K562 (cell line): Measurements from ENCODE around the gene TRIM37. TPM values are rescaled to one million over a fixed set of nuclear protein-coding genes. Genes with fewer than 3 reads are reported as not detected.

Experiments used
- ETV5 ChIP-seq: sonication (generic); formaldehyde crosslinking; IDR thresholded peaks from 2 replicates; pipeline ENCODE4 v1.4.0; 2020; ENCODE audit warnings: low read depth, mild to moderate bottlenecking, missing genetic modification reagents
- GABPA ChIP-seq: fragments of 200-800 bp; sonication (Bioruptor generic); conservative IDR thresholded peaks from 2 replicates; pipeline ENCODE4 v1.6.1; 2016; ENCODE audit warnings: low read depth, missing genetic modification characterization, missing compliant biosample characterization
- GTF2A2 ChIP-seq: IDR thresholded peaks from 2 replicates; pipeline ENCODE4 v1.6.1; 2016; ENCODE audit warnings: mild to moderate bottlenecking, missing genetic modification characterization, missing compliant biosample characterization
- HCFC1 ChIP-seq: IDR thresholded peaks from 2 replicates; pipeline ENCODE4 v1.6.1; 2012; ENCODE audit warnings: low read depth, low read length, improper control_type of control experiment
- HDAC3 ChIP-seq: fragments of 450-650 bp; IDR thresholded peaks from 2 replicates; pipeline ENCODE4 v1.6.1; 2018; ENCODE audit warnings: borderline replicate concordance, mild to moderate bottlenecking, moderate library complexity; ENCODE audit not compliant: partially characterized antibody
- MXI1 ChIP-seq: IDR thresholded peaks from 2 replicates; pipeline ENCODE4 v1.6.1; 2011; ENCODE audit warnings: low read depth, mild to moderate bottlenecking, improper control_type of control experiment, low read length
- POU5F1 ChIP-seq: fragments of 150-350 bp; IDR thresholded peaks from 2 replicates; pipeline ENCODE4 v1.6.1; 2014; ENCODE audit warnings: borderline replicate concordance, low read length, low read depth, mild to moderate bottlenecking; ENCODE audit not compliant: partially characterized antibody
- TAF15 ChIP-seq: fragments of 200-400 bp; formaldehyde crosslinking; IDR thresholded peaks from 2 replicates; pipeline ENCODE4 v1.6.1; 2017; ENCODE audit warnings: mild to moderate bottlenecking, low read depth, low read length, moderate library complexity
- TAF7 ChIP-seq: fragments of 450-650 bp; IDR thresholded peaks from 2 replicates; pipeline ENCODE4 v1.6.1; 2016; ENCODE audit warnings: missing genetic modification characterization, missing compliant biosample characterization
- TGIF2 ChIP-seq: sonication (generic); formaldehyde crosslinking; IDR thresholded peaks from 2 replicates; pipeline ENCODE4 v1.8.1; 2022; ENCODE audit warnings: mild to moderate bottlenecking, missing genetic modification reagents, moderate library complexity
- TOE1 ChIP-seq, 2 experiments: fragments of 450-650 bp in 1 of 2; sonication (generic) in 1 of 2; formaldehyde crosslinking in 1 of 2; IDR thresholded peaks; 2 replicates each; pipeline versions ENCODE4 v1.7.1 to v1.8.0; 2016 to 2022; ENCODE audit warnings: borderline replicate concordance in 2 of 2, mild to moderate bottlenecking in 2 of 2, antibody characterized with exemption in 1 of 2, inconsistent platforms in 1 of 2, low read depth in 1 of 2, missing genetic modification reagents in 1 of 2, moderate library complexity in 1 of 2
- U2AF2 ChIP-seq: fragments of 200-400 bp; formaldehyde crosslinking; optimal IDR thresholded peaks from 2 replicates; pipeline ENCODE3; 2017; ENCODE audit warnings: low read depth, mild to moderate bottlenecking, low read length
- ZEB2 ChIP-seq: fragments of 450-650 bp; IDR thresholded peaks from 2 replicates; pipeline ENCODE4 v1.6.1; 2016
- ZNF184 ChIP-seq: sonication (generic); formaldehyde crosslinking; IDR thresholded peaks from 2 replicates; pipeline ENCODE4 v1.5.0; 2020; ENCODE audit warnings: missing genetic modification reagents
- polyA plus RNA-seq, 8 experiments: library from polyadenylated mRNA; depleted of rRNA in 4 of 8; stranded (reverse) in 5 of 8; unstranded in 3 of 8; fragments of >200 nt; fragmentation: Nextera tagmentation in 2 of 8; fragmentation: Illumina TruSeq in 1 of 8; extraction: Ambion mirVana in 2 of 8; extraction: Trizol in 1 of 8; gene quantifications; 2 replicates each; pipeline versions ENCODE4 v1.2.1 to v1.2.3, GENCODE V29; 2011 to 2014; ENCODE audit warnings: inconsistent platforms in 1 of 8, missing spikeins in 1 of 8
- total RNA-seq, 7 experiments: library from RNA; depleted of rRNA in 6 of 7; stranded (reverse); fragments of >200 nt in 6 of 7; fragmentation: Illumina TruSeq in 2 of 7; extraction: Trizol in 2 of 7; gene quantifications; 2 replicates each; pipeline versions ENCODE4 v1.2.1 to v1.2.3, GENCODE V29; 2011 to 2021; ENCODE audit warnings: low replicate concordance in 1 of 7
- TF ChIP-seq, protein P1 (sequence below): fragments of 250-450 bp; sonication (Bioruptor Pico); IDR thresholded peaks from 2 replicates; pipeline ENCODE4 v1.5.0; 2021; ENCODE audit warnings: mild to moderate bottlenecking, borderline replicate concordance
- TF ChIP-seq, protein P2 (sequence below): fragments of 250-450 bp; sonication (Bioruptor Pico); IDR thresholded peaks from 2 replicates; pipeline ENCODE4 v1.8.0; 2021; ENCODE audit warnings: mild to moderate bottlenecking, moderate library complexity
- TF ChIP-seq, protein P3 (sequence below), 2 experiments: fragments of 150-350 bp in 1 of 2; IDR thresholded peaks; 2 replicates each; pipeline ENCODE4 v1.6.1; 2012 to 2016; ENCODE audit warnings: low read depth in 2 of 2, low read length in 2 of 2, mild to moderate bottlenecking in 1 of 2, moderate library complexity in 1 of 2
- TF ChIP-seq, protein P4 (sequence below): sonication (generic); IDR thresholded peaks from 2 replicates; pipeline ENCODE4 v1.6.1; 2016

The TRIM37 gene
- total and polyA plus RNA-seq, 9 of the 15 experiments (the other 6 are each of a cell fraction or from before 2014, with no cell fraction given) = 4.5 to 31.4 (median 23.8) TPM

DNA sequence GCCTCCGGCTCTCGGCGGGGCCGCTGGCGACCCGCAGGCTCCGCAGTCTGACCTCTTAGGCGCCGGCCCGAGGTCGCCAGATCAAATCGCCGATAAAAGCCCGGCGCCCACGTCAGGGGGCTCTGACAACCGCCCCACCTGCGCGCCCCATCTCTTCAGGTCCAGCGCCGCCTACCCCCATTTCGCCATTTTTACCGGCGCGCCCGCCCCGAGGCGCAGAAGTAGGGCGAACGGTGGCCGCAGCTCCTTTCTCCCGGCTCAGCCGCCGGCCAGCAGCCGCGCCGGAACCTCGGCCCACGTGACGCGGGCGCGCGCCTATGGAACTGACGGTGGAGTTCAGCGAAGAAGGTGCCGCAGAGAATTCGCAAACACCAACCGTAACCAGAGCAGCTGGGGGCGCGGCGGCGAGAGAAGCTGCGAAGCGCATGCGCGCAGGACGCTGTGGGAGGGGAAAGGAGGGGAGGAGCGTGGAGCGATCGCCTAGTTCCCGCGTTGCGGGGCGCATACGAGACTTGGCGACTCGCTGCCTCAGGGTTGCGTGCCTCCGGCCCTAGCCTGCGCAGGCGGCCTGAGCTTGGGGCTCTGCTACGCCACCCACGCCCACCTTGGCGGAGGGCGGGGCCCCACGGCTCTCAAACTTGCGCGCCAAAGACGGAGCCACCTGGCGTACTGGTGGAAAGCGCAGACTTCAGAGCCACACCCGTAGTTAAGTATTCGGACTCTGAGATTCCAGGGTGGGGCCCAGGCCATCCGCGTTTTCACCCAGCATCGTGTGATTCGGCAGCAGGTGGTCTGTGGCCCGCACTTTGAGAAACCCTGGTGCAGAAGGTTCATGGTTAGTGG lies at the start of gene TRIM37 (continued):
- TF ChIP-seq, protein P1, sequence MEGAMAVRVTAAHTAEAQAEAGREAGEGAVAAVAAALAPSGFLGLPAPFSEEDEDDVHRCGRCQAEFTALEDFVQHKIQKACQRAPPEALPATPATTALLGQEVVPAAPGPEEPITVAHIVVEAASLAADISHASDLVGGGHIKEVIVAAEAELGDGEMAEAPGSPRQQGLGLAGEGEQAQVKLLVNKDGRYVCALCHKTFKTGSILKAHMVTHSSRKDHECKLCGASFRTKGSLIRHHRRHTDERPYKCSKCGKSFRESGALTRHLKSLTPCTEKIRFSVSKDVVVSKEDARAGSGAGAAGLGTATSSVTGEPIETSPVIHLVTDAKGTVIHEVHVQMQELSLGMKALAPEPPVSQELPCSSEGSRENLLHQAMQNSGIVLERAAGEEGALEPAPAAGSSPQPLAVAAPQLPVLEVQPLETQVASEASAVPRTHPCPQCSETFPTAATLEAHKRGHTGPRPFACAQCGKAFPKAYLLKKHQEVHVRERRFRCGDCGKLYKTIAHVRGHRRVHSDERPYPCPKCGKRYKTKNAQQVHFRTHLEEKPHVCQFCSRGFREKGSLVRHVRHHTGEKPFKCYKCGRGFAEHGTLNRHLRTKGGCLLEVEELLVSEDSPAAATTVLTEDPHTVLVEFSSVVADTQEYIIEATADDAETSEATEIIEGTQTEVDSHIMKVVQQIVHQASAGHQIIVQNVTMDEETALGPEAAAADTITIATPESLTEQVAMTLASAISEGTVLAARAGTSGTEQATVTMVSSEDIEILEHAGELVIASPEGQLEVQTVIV (CRISPR knock-in tag) = no peak
- TF ChIP-seq ZNF184 (no peak), TGIF2 (peak; percentile 77; the same call in 1 of the 2 replicates), GABPA (tag) (peak; percentile 81), HCFC1 (peak; percentile 42), TAF7 (tag) (no peak), POU5F1 (no peak), ETV5 (CRISPR knock-in tag) (no peak), TOE1 (IDR thresholded peaks at IDR 0.05; ENCODE audit: borderline replicate concordance) (peak; percentile 91), TOE1 (CRISPR knock-in tag; IDR thresholded peaks at IDR 0.05; ENCODE audit: borderline replicate concordance, low read depth) (no peak; the same call in 1 of the 2 replicates), TAF15 (peak; percentile 75; the same call in 1 of the 2 replicates), GTF2A2 (no peak), HDAC3 (peak; percentile 96), U2AF2 (no peak), MXI1 (peak; percentile 15), ZEB2 (peak; percentile 80)
- TF ChIP-seq, protein P2, sequence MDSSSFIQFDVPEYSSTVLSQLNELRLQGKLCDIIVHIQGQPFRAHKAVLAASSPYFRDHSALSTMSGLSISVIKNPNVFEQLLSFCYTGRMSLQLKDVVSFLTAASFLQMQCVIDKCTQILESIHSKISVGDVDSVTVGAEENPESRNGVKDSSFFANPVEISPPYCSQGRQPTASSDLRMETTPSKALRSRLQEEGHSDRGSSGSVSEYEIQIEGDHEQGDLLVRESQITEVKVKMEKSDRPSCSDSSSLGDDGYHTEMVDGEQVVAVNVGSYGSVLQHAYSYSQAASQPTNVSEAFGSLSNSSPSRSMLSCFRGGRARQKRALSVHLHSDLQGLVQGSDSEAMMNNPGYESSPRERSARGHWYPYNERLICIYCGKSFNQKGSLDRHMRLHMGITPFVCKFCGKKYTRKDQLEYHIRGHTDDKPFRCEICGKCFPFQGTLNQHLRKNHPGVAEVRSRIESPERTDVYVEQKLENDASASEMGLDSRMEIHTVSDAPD (CRISPR knock-in tag) = no peak
- TF ChIP-seq, protein P3, sequence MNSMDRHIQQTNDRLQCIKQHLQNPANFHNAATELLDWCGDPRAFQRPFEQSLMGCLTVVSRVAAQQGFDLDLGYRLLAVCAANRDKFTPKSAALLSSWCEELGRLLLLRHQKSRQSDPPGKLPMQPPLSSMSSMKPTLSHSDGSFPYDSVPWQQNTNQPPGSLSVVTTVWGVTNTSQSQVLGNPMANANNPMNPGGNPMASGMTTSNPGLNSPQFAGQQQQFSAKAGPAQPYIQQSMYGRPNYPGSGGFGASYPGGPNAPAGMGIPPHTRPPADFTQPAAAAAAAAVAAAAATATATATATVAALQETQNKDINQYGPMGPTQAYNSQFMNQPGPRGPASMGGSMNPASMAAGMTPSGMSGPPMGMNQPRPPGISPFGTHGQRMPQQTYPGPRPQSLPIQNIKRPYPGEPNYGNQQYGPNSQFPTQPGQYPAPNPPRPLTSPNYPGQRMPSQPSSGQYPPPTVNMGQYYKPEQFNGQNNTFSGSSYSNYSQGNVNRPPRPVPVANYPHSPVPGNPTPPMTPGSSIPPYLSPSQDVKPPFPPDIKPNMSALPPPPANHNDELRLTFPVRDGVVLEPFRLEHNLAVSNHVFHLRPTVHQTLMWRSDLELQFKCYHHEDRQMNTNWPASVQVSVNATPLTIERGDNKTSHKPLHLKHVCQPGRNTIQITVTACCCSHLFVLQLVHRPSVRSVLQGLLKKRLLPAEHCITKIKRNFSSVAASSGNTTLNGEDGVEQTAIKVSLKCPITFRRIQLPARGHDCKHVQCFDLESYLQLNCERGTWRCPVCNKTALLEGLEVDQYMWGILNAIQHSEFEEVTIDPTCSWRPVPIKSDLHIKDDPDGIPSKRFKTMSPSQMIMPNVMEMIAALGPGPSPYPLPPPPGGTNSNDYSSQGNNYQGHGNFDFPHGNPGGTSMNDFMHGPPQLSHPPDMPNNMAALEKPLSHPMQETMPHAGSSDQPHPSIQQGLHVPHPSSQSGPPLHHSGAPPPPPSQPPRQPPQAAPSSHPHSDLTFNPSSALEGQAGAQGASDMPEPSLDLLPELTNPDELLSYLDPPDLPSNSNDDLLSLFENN (IDR thresholded peaks at IDR 0.05; ENCODE audit: low read depth in 2 of 2, low read length in 2 of 2) = no peak
- TF ChIP-seq, protein P4, sequence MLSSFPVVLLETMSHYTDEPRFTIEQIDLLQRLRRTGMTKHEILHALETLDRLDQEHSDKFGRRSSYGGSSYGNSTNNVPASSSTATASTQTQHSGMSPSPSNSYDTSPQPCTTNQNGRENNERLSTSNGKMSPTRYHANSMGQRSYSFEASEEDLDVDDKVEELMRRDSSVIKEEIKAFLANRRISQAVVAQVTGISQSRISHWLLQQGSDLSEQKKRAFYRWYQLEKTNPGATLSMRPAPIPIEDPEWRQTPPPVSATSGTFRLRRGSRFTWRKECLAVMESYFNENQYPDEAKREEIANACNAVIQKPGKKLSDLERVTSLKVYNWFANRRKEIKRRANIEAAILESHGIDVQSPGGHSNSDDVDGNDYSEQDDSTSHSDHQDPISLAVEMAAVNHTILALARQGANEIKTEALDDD = peak; percentile 76
